Measurements from ENCODE around the gene ZNF324B.
"Not testable (repeated sequence)": the region's sequence is repeated elsewhere in the genome, so short reads cannot be mapped to it uniquely, and the experiment has no call there.

The ZNF324B gene

GRCh38 chr19:58482372-58482771 is 30.9 kb downstream of the ZNF324B start:
- Histone ChIP-seq H3K36me3 (ENCODE audit: insufficient read depth, low read length) (no peaks in the 10 kb centered on the region), H3K4me1 (ENCODE audit: insufficient read depth, low read length) (no peaks in the 10 kb centered on the region), H3K27ac (ENCODE audit: low read depth, low read length) (no peak overlapping the region), H3K27me3 (ENCODE audit: insufficient read depth, low read length) (no peaks in the 10 kb centered on the region), H3K9ac (ENCODE audit: low read depth, low read length) (no peak overlapping the region), H3K4me3 (ENCODE audit: low read length) (no peak overlapping the region), H3K9me3 (ENCODE audit: insufficient read depth, low read depth, low read length) (no peaks in the 10 kb centered on the region)
- 88% methylated on average over 7 of the region's 7 CpGs for WGBS

- H3K36me3 ChIP-seq (ENCODE audit: insufficient read depth, low read length): no peaks in the 10 kb centered on the region
- H3K27ac ChIP-seq (ENCODE audit: low read depth, low read length): no peak overlapping the region
- no peak overlapping the region for H3K4me3 ChIP-seq (ENCODE audit: low read length)
- no peak overlapping the region for H3K9ac ChIP-seq (ENCODE audit: low read depth, low read length)
- H3K4me1 ChIP-seq (ENCODE audit: insufficient read depth, low read length): no peaks in the 10 kb centered on the region
- H3K27me3 ChIP-seq (ENCODE audit: insufficient read depth, low read length): no peaks in the 10 kb centered on the region
- WGBS: 90% methylated on average over 2 of the region's 2 CpGs
- H3K9me3 ChIP-seq (ENCODE audit: insufficient read depth, low read depth, low read length): no peaks in the 10 kb centered on the region
Measured at GRCh38 chr19:58483776-58484175, 32.4 kb downstream of the ZNF324B start.

GRCh38 chr19:58484349-58484748 is 32.9 kb downstream of the ZNF324B start:
- not testable (repeated sequence) for H3K27ac ChIP-seq (ENCODE audit: low read depth, low read length); H3K4me1 ChIP-seq (ENCODE audit: insufficient read depth, low read length); H3K9me3 ChIP-seq (ENCODE audit: insufficient read depth, low read depth, low read length); H3K27me3 ChIP-seq (ENCODE audit: insufficient read depth, low read length); H3K36me3 ChIP-seq (ENCODE audit: insufficient read depth, low read length); H3K4me3 ChIP-seq (ENCODE audit: low read length); H3K9ac ChIP-seq (ENCODE audit: low read depth, low read length)
- 97% methylated on average over 4 of the region's 5 CpGs for WGBS

- no peaks in the 10 kb centered on the region for H3K9me3 ChIP-seq (ENCODE audit: insufficient read depth, low read depth, low read length)
- H3K27ac ChIP-seq (ENCODE audit: low read depth, low read length): no peak overlapping the region
- no peaks in the 10 kb centered on the region for H3K27me3 ChIP-seq (ENCODE audit: insufficient read depth, low read length)
- no peak overlapping the region for H3K4me3 ChIP-seq (ENCODE audit: low read length)
- no peaks in the 10 kb centered on the region for H3K36me3 ChIP-seq (ENCODE audit: insufficient read depth, low read length)
- H3K9ac ChIP-seq (ENCODE audit: low read depth, low read length): no peak overlapping the region
- no peaks in the 10 kb centered on the region for H3K4me1 ChIP-seq (ENCODE audit: insufficient read depth, low read length)
- 95% methylated on average over 5 of the region's 5 CpGs for WGBS
Measured at GRCh38 chr19:58491393-58491792, 40.0 kb downstream of the ZNF324B start.

- H3K9ac ChIP-seq (ENCODE audit: low read depth, low read length): no peak overlapping the region
- WGBS: 89% methylated on average over 14 of the region's 14 CpGs
- no peaks in the 10 kb centered on the region for H3K36me3 ChIP-seq (ENCODE audit: insufficient read depth, low read length)
- no peaks in the 10 kb centered on the region for H3K27me3 ChIP-seq (ENCODE audit: insufficient read depth, low read length)
- H3K4me3 ChIP-seq (ENCODE audit: low read length): no peak overlapping the region
- H3K4me1 ChIP-seq (ENCODE audit: insufficient read depth, low read length): no peaks in the 10 kb centered on the region
- no peaks in the 10 kb centered on the region for H3K9me3 ChIP-seq (ENCODE audit: insufficient read depth, low read depth, low read length)
- H3K27ac ChIP-seq (ENCODE audit: low read depth, low read length): no peak overlapping the region
Measured at GRCh38 chr19:58492265-58492664, 40.8 kb downstream of the ZNF324B start.

- Histone ChIP-seq H3K36me3 (ENCODE audit: insufficient read depth, low read length) (no peaks in the 10 kb centered on the region), H3K27me3 (ENCODE audit: insufficient read depth, low read length) (no peaks in the 10 kb centered on the region), H3K4me1 (ENCODE audit: insufficient read depth, low read length) (no peaks in the 10 kb centered on the region), H3K9ac (ENCODE audit: low read depth, low read length) (no peak overlapping the region), H3K27ac (ENCODE audit: low read depth, low read length) (no peak overlapping the region), H3K4me3 (ENCODE audit: low read length) (no peak overlapping the region), H3K9me3 (ENCODE audit: insufficient read depth, low read depth, low read length) (no peaks in the 10 kb centered on the region)
- 95% methylated on average over 8 of the region's 8 CpGs for WGBS
Measured at GRCh38 chr19:58497634-58498170, 46.3 kb downstream of the ZNF324B start.

- Histone ChIP-seq H3K27me3 (ENCODE audit: insufficient read depth, low read length) (no peaks in the 10 kb centered on the region), H3K9ac (ENCODE audit: low read depth, low read length) (peak overlapping the region; percentile 56), H3K27ac (ENCODE audit: low read depth, low read length) (no peak overlapping the region), H3K4me1 (ENCODE audit: insufficient read depth, low read length) (no peaks in the 10 kb centered on the region), H3K36me3 (ENCODE audit: insufficient read depth, low read length) (no peaks in the 10 kb centered on the region), H3K4me3 (ENCODE audit: low read length) (peak overlapping the region; percentile 78), H3K9me3 (ENCODE audit: insufficient read depth, low read depth, low read length) (no peaks in the 10 kb centered on the region)
- 55% methylated on average over 22 of the region's 22 CpGs for WGBS
Measured at GRCh38 chr19:58498316-58499020, 47.0 kb downstream of the ZNF324B start.

GRCh38 chr19:58499021-58499927 is 47.9 kb downstream of the ZNF324B start:
- Histone ChIP-seq H3K4me3 (ENCODE audit: low read length) (peak overlapping the region; percentile 85), H3K4me1 (ENCODE audit: insufficient read depth, low read length) (no peaks in the 10 kb centered on the region), H3K9me3 (ENCODE audit: insufficient read depth, low read depth, low read length) (no peaks in the 10 kb centered on the region), H3K27ac (ENCODE audit: low read depth, low read length) (peak overlapping the region; percentile 63), H3K27me3 (ENCODE audit: insufficient read depth, low read length) (no peaks in the 10 kb centered on the region), H3K36me3 (ENCODE audit: insufficient read depth, low read length) (no peaks in the 10 kb centered on the region), H3K9ac (ENCODE audit: low read depth, low read length) (peak overlapping the region; percentile 77)
- WGBS: under 1% methylated on average over 60 of the region's 60 CpGs

- Histone ChIP-seq H3K36me3 (ENCODE audit: insufficient read depth, low read length) (no peaks in the 10 kb centered on the region), H3K9me3 (ENCODE audit: insufficient read depth, low read depth, low read length) (no peaks in the 10 kb centered on the region), H3K4me1 (ENCODE audit: insufficient read depth, low read length) (no peaks in the 10 kb centered on the region), H3K27me3 (ENCODE audit: insufficient read depth, low read length) (no peaks in the 10 kb centered on the region), H3K27ac (ENCODE audit: low read depth, low read length) (no peak overlapping the region), H3K9ac (ENCODE audit: low read depth, low read length) (no peak overlapping the region), H3K4me3 (ENCODE audit: low read length) (peak overlapping the region; percentile 85)
- WGBS: 94% methylated on average over 14 of the region's 14 CpGs
Measured at GRCh38 chr19:58500242-58500641, 48.8 kb downstream of the ZNF324B start.
